MG63 (cell line): ENCODE results near the gene COA5. TPM values are rescaled to one million over a fixed set of nuclear protein-coding genes. Genes with fewer than 3 reads are reported as not detected.

Source experiments
- DNase-seq: peaks from one replicate; pipeline ENCODE4 v3.0.0-alpha.2; 2020
- H3K27me3 ChIP-seq: fragments of 250-450 bp; sonication (Bioruptor Pico); 2 replicates; pipeline ENCODE4 v1.5.1; 2020; ENCODE audit warnings: mild to moderate bottlenecking, moderate library complexity
- H3K36me3 ChIP-seq: fragments of 250-450 bp; sonication (Bioruptor Pico); 2 replicates; pipeline ENCODE4 v1.5.1; 2020; ENCODE audit warnings: mild to moderate bottlenecking, moderate library complexity
- H3K4me3 ChIP-seq: fragments of 250-450 bp; sonication (Bioruptor Pico); 2 replicates; pipeline ENCODE4 v1.5.1; 2020; ENCODE audit warnings: mild to moderate bottlenecking, moderate library complexity
- H3K9me3 ChIP-seq: fragments of 250-450 bp; sonication (Bioruptor Pico); 2 replicates; pipeline ENCODE4 v1.5.1; 2020; ENCODE audit warnings: mild to moderate bottlenecking, moderate library complexity
- total RNA-seq: library from RNA; depleted of rRNA; stranded (reverse); fragments of >200 nt; shearing (Covaris generic); gene quantifications from 2 replicates; pipeline ENCODE4 v1.2.3, GENCODE V29; 2014; ENCODE audit warnings: low replicate concordance

The COA5 gene
- total RNA-seq, 1 experiment from 2014 or later = 28.1 TPM

DNA sequence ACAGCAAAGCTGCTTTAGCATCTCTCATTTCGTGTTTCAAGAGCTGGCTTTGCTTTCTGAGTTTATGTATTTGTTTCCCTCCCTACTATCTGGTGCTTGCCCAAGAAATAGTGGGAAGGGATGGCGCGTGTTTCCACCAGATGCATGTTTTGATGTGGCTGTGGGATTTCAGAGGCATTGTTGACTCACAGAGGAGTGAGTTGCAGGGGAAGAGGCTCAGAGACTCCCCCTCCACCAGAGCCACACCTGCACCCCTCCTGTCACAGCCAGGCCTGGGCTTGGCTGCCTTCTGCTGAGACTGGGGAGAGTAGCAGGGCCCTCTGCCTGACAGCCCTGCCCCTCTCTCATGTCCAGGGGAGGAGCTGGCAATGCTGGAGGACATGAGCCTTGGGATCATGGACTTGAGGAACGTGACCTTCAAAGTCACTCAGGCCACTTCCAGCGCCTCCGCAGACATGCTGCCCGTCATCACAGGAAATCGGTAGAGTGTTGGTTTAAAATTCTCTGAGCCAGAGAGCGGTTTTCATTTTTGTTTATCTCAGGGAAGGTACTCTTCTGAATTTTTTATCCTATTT is 42.9 kb downstream of the COA5 start:
- Histone ChIP-seq H3K36me3 (peaks cover 11% of the 10 kb centered on the region; the same call in 1 of the 2 replicates), H3K9me3 (no peaks in the 10 kb centered on the region), H3K27me3 (no peaks in the 10 kb centered on the region), H3K4me3 (no peak overlapping the region)
- no peak for DNase-seq

- DNase-seq = no peak
- Histone ChIP-seq H3K9me3 (no peaks in the 10 kb centered on the region), H3K36me3 (peaks cover 11% of the 10 kb centered on the region; the same call in 1 of the 2 replicates), H3K27me3 (no peaks in the 10 kb centered on the region), H3K4me3 (no peak overlapping the region)
Observed at GRCh38 chr2:98564541-98565132, 43.7 kb downstream of the COA5 start.

DNA sequence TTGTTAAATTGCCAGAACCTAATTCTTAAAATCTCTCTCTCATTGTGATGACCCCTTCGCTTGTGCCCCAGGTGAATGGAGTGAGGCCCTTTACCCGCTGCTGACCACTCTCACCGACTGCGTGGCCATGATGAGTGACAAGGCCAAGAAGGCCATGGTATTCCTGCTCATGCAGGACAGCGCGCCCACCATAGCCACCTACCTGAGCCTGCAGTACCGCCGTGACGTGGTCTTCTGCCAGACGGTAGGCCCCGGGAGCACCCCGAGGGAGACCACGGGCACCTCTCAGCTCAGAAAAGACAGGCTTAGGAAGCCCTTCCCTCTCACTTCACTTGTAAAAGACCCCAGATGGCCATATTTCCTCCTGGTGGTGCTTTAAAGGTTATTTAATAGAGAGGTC is 44.9 kb downstream of the COA5 start:
- H3K27me3 ChIP-seq = no peaks in the 10 kb centered on the region
- H3K4me3 ChIP-seq = no peak overlapping the region
- H3K36me3 ChIP-seq = peaks cover 7% of the 10 kb centered on the region
- DNase-seq = no peak
- H3K9me3 ChIP-seq = no peaks in the 10 kb centered on the region

DNA sequence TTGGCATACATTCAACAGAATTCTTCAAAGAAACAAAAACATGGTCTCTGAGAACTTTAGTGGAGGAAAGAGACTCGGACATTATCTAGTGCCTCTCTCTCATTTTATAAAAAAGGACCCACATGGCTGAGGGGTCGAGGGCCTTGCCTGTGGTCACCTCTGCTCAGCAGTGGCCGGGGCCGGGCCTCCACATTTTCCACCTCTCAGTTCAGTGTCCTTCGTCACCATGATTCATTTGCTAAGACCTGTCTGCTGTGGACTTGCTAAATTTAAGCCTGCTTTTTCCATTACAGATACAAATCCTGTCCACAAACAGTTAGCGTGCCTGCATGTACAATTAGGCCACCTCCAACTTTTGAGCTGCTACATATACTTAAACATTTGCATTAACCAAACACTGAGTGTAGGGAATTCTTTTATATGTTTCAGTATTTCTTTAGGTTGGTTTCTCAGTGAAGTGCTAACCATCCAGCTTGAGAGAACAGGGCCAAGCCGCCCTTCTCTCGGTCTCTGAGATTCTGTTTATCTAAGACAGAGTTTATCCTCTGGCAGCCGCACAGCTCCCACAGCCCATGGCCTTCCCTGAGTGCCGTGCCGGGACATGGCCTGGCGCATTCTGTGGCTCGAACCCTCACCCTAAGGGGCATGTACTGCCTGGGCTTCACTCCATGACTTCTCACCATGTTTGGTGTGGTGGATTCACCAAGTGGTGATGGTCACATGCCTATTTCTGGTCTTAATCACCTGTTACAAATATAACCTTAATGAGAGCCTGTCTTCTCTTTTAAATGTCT is 46.2 kb downstream of the COA5 start:
- Histone ChIP-seq H3K36me3 (peaks cover 10% of the 10 kb centered on the region), H3K27me3 (no peaks in the 10 kb centered on the region), H3K4me3 (no peak overlapping the region), H3K9me3 (no peaks in the 10 kb centered on the region)
- no peak for DNase-seq

- no peak overlapping the region for H3K4me3 ChIP-seq
- H3K27me3 ChIP-seq = no peaks in the 10 kb centered on the region
- no peak for DNase-seq
- H3K9me3 ChIP-seq = no peaks in the 10 kb centered on the region
- H3K36me3 ChIP-seq = peaks cover 10% of the 10 kb centered on the region
Observed at GRCh38 chr2:98561018-98561417, 47.3 kb downstream of the COA5 start.

DNA sequence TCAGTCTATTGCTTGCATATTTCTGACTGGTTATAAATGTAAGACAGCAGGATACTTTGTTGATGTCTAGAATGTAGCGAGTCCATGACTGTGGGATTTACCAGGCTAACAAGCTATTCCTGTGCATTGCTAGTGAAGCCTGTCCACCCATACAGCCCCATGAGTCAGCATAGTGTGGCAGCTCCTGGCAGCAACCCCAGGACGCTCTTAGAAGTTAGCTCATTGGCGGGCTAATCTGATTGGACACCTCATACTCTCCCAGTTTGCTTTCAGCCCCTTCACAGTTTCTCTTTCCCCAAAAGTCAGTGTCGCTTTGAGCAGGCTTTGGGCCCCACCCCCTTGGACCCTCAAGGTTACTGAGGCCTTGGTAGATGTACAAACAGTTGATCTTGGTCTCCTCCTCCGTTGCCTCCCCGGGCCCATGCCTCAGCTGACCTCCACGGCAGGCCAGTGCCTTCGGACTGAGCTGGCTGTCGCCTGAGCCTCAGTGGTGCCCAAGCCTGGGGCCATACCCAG is 48.0 kb downstream of the COA5 start:
- Histone ChIP-seq H3K36me3 (peaks cover 10% of the 10 kb centered on the region), H3K4me3 (no peak overlapping the region), H3K9me3 (no peaks in the 10 kb centered on the region), H3K27me3 (no peaks in the 10 kb centered on the region)
- DNase-seq = peak; percentile 92

DNA sequence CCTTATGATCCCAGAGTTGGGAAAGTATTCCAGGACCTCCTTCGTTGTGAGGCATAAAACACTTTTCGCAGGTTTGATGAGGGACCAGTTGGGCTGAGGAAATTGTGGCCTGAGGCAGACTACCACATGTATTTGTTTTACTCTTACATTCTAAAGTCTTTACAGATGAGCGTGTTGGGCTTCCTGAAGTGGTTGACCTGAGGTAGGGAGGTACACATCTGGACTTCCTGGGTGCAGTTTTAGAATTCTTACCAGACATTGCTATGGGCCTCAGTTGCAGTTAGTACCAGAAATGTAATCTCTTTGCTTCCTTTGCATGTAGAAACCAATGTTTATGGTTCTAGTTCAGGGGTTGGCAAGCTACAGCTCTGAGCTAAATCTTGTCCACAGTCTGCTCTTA is 48.7 kb downstream of the COA5 start:
- peaks cover 10% of the 10 kb centered on the region for H3K36me3 ChIP-seq
- H3K27me3 ChIP-seq = no peaks in the 10 kb centered on the region
- H3K4me3 ChIP-seq = no peak overlapping the region
- no peak for DNase-seq
- H3K9me3 ChIP-seq = no peaks in the 10 kb centered on the region

DNA sequence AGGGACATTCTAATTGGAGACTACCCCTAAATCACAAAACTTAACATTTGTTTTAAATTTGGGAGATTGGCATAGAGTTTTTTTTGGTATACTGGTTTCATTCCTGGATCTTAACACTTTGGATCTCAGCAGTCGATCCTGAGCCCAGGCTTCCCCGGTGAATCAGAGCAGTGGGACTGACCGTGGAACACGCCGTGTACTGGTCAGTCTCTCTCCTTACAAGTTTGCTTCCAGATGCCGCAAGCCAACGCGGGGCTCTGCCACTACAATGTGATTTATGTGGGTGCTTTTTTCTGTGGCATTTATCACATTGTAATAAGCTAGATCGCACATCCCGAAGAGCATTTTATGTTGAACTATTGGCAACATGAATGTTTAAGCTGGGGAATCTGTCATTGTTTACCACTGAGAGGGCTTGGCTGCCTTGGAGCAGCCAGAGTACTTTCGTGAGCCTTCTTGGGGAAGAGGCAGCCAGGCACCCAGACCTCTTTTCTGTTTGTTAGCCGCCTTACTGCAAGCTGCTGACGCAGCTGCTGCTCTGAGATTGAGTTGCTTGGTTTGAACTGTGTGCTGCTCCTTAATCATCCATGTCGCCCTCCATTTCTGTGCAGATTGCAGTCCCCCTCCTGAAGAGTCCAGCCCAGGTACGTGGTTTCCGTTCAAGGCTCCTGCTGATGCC is 49.3 kb downstream of the COA5 start:
- no peak overlapping the region for H3K4me3 ChIP-seq
- H3K27me3 ChIP-seq = no peaks in the 10 kb centered on the region
- H3K9me3 ChIP-seq = no peaks in the 10 kb centered on the region
- H3K36me3 ChIP-seq = peaks cover 10% of the 10 kb centered on the region
- no peak for DNase-seq

GRCh38 chr2:98556344-98557033 is 51.8 kb downstream of the COA5 start:
- peaks cover 15% of the 10 kb centered on the region for H3K36me3 ChIP-seq
- H3K9me3 ChIP-seq = no peaks in the 10 kb centered on the region
- H3K27me3 ChIP-seq = no peaks in the 10 kb centered on the region
- no peak overlapping the region for H3K4me3 ChIP-seq
- no peak for DNase-seq

GRCh38 chr2:98555696-98556095 is 52.6 kb downstream of the COA5 start:
- no peaks in the 10 kb centered on the region for H3K27me3 ChIP-seq
- no peak overlapping the region for H3K4me3 ChIP-seq
- no peak for DNase-seq
- no peaks in the 10 kb centered on the region for H3K9me3 ChIP-seq
- H3K36me3 ChIP-seq = peaks cover 8% of the 10 kb centered on the region

- DNase-seq = no peak
- H3K4me3 ChIP-seq = no peak overlapping the region
- H3K9me3 ChIP-seq = no peaks in the 10 kb centered on the region
- peaks cover 7% of the 10 kb centered on the region; the same call in 1 of the 2 replicates for H3K36me3 ChIP-seq
- no peaks in the 10 kb centered on the region for H3K27me3 ChIP-seq
Observed at GRCh38 chr2:98554116-98554861, 54.0 kb downstream of the COA5 start.

GRCh38 chr2:98552499-98553179 is 55.7 kb downstream of the COA5 start:
- no peak for DNase-seq

DNA sequence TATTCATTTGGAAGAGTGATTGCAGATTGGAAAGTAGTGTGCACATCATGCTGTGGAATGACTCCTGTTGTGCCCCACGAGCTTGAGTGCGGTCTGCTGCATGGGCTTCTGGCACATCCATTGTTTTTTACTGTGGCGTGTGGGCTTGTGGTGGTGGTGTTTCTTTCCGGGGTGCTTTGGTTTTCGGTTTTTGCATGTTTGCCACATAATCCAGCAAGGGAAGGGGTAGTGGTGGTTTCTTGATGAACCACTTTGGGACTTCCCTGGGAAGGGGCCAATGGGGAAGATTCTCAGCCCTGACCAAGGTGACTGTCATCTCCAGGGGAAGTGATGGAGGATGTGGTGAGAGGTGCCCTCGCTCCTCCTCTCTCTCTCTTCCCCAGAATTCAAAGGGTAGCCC is 57.0 kb downstream of the COA5 start:
- Histone ChIP-seq H3K27me3 (no peaks in the 10 kb centered on the region), H3K9me3 (no peaks in the 10 kb centered on the region), H3K36me3 (peaks cover 5% of the 10 kb centered on the region; the same call in 1 of the 2 replicates), H3K4me3 (no peak overlapping the region)
- no peak for DNase-seq

More at GRCh38 chr2:98552499-98553179, 55.7 kb downstream of the COA5 start:
- H3K4me3 ChIP-seq = no peak overlapping the region
- H3K36me3 ChIP-seq = peaks cover 5% of the 10 kb centered on the region; the same call in 1 of the 2 replicates
- H3K9me3 ChIP-seq = no peaks in the 10 kb centered on the region
- no peaks in the 10 kb centered on the region for H3K27me3 ChIP-seq

GRCh38 chr2:98550165-98550564 is 58.1 kb downstream of the COA5 start:
- H3K4me3 ChIP-seq = no peak overlapping the region
- no peak for DNase-seq
- no peaks in the 10 kb centered on the region for H3K9me3 ChIP-seq
- H3K27me3 ChIP-seq = no peaks in the 10 kb centered on the region
- peaks cover 5% of the 10 kb centered on the region; the same call in 1 of the 2 replicates for H3K36me3 ChIP-seq
